NCI-H128 (cell line): ENCODE measurements around the gene ARHGAP27.
"Not testable (repeated sequence)": the region's sequence is repeated elsewhere in the genome, so short reads cannot be mapped to it uniquely, and the experiment has no call there.

ENCODE experiments used
- DNase-seq: peaks from one replicate; lab custom pipeline; 2025; ENCODE audit not compliant: unreplicated experiment; lab: John Stamatoyannopoulos, UW

The ARHGAP27 gene

DNA sequence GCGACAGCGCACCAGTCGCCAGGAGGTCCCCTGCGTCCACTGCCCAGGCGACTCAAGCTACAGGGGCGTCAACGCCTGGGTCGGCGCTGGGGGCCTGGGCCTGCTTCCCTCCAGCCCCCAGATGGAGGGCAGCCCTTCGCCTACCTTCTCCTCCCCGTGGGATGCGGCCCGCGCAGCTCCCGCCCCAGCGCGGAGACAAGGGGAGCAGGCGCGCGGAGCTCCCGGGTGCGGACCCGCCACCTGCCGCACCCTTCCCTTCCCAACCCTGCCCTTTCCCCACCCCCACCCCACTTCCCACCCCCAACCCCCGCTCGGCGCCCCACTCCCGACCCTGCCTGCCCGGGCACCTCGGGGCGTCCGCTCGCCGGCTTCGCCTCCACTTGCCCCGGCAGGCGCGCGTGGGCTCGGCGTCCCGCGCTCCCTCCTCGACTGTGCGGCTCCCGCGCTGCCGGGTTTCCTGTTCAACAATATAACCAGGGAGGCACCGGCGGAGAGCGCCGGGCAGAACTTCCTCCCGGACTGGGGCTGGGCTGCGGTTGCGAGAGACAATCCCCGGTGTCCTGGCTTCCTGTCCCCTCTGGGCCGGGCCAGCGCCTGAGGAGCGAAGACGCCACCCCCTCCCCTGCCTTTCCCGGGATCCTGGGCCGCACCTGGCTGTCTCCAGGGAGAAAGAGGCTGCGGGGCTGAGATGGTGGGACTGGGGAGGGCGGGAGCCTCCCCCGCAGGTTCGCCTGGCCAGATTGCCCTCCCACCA lies at the start of gene ARHGAP27:
TSS of gene ARHGAP27 (minus strand) at position 466 of the 754 bp plus-strand sequence. CDS start 2,591 bp downstream, outside the sequence.
- no peak for DNase-seq

DNA sequence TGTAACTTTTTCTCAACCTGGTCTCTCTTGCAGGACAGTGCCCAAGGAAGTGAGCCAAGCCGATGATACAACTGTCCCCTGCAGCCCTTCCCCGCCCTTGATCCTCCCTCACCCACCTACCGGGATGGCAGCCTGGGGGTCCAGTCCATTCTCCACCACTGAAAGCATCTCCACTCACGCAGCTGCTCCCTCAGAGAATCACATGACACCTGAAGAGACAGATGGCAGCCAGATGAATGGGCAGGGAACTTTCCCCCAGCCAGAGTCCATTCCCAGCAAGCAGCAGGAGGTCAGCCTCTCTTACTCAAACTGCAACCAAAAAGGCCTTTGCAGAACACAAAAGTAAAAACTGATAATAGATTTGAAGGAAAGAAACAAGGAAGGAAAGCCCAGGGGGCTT lies 49.6 kb upstream of the ARHGAP27 start:
- DNase-seq: not testable (repeated sequence)

GRCh38 chr17:45475436-45475835 lies 42.8 kb upstream of the ARHGAP27 start:
- not testable (repeated sequence) for DNase-seq

DNA sequence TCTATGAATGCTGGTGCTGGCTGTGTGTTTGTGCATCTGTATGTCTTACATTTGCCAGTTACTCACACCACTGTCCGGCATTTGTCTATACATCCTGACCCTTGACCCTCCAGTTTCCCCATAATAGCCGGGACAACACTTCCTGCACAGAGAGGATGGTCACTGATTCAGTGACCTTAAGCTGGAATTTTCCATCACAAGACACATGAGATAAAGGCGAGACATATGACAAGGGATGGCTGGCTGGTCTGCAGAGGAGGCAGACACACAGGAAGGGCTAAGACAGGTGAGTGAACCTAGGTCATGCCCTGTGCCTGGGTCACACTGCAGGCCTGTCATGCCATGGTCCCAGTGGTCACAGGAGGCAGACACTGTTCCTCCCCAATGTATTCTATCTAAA lies 39.6 kb upstream of the ARHGAP27 start:
- DNase-seq: not testable (repeated sequence)

DNA sequence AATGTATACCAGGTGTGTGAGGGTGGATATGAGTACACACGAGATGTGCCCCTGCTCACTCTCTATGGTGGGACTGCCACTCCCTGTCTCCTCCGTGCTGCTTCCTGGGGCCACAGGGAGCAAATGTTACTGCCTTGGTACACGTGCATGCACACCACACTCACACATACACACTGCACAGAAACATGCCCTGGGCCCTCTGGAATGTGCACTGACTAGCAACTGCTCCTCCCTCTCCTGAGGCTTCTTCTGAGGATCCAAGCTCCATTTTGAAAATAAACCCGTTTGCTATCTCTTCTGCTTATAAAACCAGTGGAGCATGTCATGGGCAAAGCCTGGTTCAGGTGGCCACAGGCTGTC lies 36.5 kb upstream of the ARHGAP27 start:
- DNase-seq: not testable (repeated sequence)

DNA sequence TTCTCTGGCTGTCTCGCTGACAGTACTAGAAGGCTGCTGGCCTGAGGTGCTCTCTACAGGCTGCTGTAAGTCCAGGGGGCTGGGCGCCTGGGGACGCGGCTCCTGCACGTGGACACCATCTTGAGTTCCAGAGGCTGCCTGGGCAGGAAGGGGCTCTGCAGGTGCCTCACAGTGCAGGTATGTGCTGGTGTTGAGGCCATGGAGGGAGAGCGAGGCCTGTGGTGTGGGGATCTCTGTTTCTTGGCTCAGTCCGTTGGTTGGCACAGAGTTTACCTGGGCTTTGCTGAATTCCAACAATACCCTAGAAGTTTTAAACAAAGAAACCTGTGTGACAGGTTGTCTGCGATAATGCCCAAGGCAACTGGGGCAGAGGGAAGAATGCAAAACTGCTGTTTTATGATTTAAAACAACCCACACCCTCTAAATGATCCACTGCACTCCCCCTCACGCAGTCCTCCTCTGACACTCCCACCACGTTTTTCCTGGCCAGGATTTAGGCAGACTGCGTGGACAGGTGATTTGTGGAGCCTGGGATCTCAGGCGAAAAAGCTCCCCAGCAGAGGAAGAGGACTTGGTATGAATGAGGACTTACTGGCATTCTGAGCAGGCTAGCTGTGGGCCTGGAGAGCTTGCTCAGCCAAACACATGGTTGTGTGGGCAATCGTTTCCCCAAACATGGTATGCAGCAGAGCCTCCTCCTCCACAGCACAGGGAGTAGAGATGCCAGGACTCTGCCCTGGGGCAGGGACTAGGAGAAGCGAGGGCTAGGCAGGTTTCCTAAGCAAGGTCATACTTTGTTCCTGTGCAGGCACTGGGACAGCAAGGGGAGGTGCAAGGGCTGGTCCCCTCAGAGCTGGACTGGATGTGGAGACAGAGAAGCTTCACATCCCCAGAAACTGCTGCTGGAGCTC lies 35.9 kb upstream of the ARHGAP27 start:
- not testable (repeated sequence) for DNase-seq

- not testable (repeated sequence) for DNase-seq
These were observed 29.1 kb upstream of the ARHGAP27 start for GRCh38 chr17:45461524-45462327.

DNA sequence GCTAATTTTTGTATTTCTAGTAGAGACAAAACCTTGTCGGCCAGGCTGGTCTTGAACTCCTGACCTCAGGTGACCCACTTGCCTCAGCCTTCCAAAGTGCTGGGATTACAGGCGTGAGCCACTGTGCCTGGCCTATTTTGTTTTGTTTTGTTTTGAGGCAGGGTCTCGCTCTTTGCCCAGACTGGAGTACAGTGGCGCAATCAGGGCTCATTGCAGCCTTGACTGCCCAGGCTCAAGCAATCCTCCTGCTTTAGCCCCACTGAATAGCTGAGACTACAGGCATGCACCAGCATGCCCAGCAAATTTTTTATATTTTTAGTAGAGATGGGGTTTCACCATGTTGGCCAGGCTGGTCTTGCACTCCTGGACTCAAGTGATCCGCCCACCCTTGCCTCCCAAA lies 27.8 kb upstream of the ARHGAP27 start:
- DNase-seq: not testable (repeated sequence)

DNA sequence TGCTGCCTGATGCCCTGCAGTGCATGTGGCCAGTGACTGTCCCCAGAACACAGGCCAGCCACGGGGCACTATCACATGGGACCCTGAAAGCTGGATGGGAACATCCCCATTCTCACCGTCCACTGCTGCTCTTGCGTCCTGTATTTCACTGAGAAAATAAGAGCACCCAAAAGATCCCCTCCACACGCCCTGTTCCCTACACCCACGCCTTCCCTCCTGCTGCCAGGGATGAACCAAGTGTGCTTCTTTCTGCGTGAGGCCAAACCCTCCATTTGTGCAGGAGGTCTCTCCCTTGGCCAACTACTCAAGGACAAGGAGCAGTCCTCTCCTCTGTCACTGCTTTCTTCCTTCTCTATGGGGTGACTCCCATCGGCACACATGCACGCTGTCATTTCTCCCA lies 21.7 kb upstream of the ARHGAP27 start:
- not testable (repeated sequence) for DNase-seq

- not testable (repeated sequence) for DNase-seq
These were observed 21.1 kb upstream of the ARHGAP27 start for GRCh38 chr17:45453731-45454130.

GRCh38 chr17:45453225-45453534 lies 20.5 kb upstream of the ARHGAP27 start:
- not testable (repeated sequence) for DNase-seq

DNA sequence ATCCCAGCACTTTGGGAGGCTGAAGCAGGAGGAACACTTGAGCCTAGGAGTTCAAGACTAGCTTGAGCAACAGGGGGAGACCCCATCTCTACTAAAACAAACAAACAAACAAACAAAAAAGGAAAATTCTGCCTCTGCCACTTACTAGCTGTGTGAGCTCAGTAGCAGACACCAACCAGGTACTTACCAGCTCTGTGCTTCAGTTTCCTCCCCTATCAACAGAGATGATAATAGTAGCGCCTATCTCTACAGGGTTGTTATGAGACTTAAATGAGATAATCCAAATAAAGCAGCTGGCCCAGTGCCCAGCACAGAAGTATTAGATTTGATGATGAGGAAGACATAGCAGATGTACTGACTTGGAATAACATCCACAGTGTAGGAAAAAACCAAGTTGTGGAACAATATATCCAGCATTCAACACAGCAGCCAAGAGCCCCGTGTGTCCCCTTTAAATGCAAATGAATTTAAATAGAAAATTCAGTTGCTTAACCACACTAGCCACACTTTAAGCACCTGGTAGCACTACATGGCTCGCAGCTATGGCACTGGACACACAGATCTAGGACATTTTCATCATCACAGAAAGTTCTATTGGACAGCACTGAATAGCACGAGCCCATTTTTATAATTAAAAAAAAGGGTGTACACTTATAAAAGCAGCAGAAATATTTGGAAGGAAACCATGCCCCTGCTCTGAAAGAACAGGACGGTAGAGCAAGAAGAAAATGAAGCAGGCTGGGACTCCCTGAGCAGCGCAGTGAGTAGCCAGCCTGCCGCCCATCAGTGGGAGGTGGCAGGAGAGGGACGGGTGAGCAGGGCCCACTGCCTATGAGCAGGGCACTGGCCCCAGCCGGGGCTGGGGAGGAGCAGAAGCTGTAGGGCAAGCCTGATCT lies 19.9 kb upstream of the ARHGAP27 start:
- DNase-seq: not testable (repeated sequence)

- DNase-seq: not testable (repeated sequence)
These were observed 19.0 kb upstream of the ARHGAP27 start for GRCh38 chr17:45451660-45452059.

DNA sequence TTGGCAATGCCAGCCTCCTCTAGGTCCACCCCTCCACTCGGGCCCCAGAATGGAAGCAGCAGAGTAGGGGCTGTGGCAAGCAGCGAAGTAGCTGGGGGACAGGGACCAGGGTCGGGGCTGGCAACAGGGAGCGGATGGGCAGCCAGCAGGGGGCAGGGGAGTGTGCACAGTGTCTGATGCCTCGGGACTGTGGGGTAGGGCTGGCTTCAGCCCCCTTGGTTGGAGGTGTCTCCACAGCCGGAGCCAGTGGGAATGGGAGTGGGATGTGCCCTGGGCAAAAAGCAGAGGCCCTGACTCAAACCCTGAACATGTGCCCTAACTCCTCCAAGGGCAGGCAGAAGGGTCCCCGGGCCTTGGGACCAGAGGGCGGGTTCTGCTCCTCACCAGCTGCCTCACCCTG lies 18.5 kb upstream of the ARHGAP27 start:
- DNase-seq: no peak

- not testable (repeated sequence) for DNase-seq
These were observed 17.1 kb upstream of the ARHGAP27 start for GRCh38 chr17:45449708-45450329.

DNA sequence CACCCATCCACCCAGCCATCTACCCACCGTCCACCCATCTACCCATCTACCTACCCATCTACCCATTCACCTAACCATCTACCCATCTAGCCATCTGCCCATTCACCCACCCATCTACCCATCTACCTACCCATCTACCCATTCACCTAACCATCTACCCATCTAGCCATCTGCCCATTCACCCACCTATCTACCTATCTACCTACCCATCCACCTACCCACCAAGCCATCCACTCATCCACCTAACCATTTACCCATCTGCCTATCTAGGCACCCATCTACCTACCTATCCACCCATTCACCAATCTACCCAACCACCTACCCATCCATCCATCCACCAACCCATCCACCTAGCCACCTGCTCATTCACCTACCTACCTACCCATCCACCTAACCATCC lies 16.6 kb upstream of the ARHGAP27 start:
- DNase-seq: not testable (repeated sequence)

GRCh38 chr17:45448483-45448882 lies 15.8 kb upstream of the ARHGAP27 start:
- DNase-seq: not testable (repeated sequence)

DNA sequence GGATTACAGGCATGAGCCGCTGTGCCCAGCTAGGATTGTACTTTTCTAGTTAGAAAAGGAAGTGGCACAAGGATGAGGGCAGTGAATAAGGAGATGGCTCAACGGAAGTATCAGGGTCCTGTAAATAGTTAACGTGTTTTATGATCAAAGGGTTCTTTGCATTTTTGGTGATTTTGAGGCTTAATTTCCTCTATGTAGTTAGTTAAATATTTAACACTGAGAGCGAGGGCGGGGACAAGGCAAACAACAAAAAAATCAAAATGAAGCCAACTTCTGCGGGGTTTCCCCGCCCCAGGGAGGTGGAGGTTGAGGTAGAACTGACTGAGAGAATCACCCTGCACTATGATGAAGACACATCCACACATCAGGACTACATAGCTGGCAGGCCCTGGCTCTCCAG lies 15.4 kb upstream of the ARHGAP27 start:
- DNase-seq: not testable (repeated sequence)

DNA sequence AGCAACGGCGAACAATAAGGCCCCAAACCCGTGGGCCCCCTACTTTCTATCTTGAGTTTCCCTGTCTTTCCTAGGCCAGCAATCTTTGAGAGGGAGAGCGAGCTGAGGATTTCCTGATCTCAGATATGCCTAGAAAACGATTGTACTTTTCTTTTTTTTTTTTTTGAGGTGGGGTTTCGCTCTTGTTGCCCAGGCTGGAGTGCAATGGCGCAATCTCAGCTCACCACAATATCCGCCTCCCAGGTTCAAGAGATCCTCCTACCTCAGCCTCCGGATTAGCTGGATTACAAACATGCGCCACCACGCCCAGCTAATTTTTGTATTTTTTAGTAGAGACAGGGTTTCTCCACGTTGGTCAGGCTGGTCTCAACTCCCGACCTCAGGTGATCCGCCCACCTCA lies 15.0 kb upstream of the ARHGAP27 start:
- not testable (repeated sequence) for DNase-seq
